NOMO-1 treated with dmso at 0.1 percent for 144 hours (cell line): ENCODE measurements around the gene PRR35.

Source experiments
- DNase-seq: peaks from one replicate; lab custom pipeline; 2025; ENCODE audit not compliant: unreplicated experiment; lab: John Stamatoyannopoulos, UW

The PRR35 gene

DNA sequence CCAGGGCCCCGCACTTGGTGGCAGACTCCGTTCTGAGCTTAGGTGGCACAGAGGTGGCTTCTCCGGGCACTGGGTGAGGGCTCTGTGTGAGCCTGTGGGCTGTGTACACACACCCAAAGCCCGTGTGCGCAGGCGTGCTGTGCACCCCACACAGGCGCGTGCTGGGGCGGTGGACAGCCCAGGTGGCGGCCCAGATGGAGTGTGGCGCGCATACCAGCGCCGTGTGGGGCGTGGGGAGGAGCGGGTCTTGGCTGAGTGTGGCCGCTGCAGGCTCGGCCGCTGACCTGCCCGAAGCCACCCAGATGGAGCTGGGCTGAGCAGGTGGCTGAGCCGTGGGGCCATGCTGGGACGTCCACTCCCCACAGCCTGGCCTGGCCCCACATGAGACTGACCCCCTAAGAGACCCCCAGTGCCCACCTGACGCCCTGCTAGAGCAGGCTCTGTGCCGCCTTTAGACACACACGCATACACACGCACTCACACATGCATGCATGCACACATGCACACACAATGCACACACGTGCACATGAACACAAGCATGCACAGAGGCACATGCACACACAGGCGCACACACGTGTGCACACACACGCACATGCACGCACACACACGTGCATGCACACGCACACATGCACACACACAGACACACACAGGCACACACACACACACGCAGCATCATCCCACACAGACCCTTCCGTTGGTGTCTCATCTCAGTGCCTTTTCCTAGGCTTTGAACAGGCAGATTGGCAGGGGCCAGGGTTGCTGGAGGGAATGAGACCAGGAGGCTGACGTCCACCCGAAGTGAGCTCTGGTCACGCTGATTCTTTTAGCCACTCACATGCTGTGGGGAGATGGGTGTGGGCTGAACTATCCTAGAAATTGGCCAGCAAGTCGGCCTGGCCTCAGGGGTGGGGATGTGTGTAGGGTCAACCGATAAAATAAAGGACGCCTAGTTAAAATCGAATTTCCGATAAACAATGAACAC, 2.1 kb downstream of the PRR35 start:
- DNase-seq, result no peak

DNA sequence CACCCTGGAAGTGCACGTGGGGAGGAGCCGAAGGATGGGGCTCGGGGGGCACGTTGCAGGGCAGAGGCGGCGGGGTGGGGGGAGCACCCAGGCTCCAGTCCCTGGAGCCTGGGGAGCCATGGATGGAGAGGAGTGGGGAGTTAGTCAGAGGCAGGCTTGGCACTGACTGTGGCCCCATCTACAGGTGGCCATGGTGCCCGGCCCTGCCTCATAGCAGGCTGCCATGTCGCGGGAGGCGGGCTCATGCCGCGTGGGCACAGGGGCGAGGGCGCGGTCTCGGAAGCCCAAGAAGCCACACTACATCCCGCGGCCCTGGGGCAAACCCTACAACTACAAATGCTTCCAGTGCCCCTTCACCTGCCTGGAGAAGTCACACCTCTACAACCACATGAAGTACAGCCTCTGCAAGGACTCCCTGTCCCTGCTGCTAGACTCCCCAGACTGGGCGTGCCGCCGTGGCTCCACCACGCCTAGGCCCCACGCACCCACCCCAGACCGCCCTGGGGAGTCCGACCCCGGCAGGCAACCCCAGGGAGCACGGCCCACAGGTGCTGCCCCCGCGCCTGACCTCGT, 3.0 kb downstream of the PRR35 start:
- no peak for DNase-seq

DNA sequence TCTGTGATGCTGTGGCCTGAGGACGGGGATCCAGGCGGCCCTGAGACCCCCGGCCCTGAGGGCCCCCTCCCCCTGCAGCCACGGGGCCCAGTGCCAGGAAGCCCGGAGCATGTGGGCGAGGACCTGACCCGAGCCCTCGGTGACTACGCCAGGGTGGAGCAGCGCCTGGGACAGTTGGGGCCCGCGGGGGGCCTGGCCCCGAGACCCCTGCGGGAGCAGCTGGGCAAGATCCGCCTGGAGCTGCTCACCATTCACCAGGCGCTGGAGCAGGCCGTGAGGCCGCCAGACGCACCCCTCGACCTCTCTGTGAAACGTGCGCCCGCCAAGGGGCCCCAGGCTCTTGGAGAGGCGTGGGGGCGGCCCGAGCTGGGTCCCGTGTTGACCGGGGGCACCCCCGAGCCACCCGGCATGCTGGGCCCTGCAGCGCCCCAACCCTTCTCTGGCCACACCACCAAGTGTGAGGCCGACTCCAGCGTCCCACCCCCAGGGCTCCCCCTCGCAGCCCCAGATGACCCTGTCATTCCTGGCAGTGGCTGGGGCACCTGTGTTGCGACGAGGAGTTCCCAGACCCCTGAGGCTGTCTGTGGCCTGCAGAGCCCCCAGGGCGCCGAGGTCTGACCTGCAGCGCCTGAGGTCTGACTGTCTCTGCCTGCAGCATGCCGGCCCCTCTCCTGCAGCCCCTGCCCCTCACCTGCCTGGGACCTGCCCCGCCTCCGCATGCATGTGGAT, 4.7 kb downstream of the PRR35 start:
- no peak for DNase-seq

DNA sequence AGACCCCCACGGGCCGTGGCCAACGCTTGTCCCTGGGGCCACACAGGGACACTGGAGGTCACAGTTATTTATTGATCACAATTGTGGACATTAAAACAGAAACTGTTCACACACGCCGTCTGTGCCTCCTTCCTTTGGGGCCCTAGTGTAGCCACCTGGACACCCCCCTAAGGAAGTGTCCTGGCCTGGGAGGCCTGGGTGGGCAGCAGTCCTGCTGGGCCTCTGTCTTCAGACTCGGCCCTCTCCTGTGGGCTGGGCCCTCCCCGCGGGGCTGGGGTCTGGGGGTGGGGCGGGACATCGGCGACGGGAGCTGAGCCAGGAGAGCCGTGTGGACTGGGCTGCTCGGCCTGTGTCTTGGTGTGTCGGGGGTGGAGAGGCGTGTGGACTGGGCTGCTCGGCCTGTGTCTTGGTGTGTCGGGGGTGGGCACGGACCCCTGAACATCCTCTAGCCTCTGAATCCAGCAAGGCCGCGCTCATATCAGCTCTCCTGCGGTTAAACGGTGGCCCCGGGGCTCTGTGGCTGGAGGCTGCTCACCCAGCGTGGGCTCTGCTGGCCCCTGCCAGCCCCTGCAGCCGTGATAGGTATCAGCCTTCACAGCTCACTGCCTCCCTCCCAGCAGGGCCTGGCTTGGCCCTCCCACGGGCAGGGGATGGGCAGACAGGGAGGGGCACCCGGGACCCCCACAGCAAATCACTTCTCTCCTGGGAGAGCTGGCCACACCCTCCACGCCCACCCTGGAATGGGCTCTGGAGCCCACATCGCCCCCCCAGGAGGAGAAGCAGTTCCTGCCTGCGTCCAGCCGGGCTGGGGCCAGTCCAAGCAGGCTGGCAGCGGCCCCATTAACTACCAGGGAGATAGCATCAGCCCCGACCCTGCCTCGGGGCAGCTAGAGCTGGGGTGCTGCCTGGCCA, 5.5 kb downstream of the PRR35 start:
- DNase-seq, result no peak

DNA sequence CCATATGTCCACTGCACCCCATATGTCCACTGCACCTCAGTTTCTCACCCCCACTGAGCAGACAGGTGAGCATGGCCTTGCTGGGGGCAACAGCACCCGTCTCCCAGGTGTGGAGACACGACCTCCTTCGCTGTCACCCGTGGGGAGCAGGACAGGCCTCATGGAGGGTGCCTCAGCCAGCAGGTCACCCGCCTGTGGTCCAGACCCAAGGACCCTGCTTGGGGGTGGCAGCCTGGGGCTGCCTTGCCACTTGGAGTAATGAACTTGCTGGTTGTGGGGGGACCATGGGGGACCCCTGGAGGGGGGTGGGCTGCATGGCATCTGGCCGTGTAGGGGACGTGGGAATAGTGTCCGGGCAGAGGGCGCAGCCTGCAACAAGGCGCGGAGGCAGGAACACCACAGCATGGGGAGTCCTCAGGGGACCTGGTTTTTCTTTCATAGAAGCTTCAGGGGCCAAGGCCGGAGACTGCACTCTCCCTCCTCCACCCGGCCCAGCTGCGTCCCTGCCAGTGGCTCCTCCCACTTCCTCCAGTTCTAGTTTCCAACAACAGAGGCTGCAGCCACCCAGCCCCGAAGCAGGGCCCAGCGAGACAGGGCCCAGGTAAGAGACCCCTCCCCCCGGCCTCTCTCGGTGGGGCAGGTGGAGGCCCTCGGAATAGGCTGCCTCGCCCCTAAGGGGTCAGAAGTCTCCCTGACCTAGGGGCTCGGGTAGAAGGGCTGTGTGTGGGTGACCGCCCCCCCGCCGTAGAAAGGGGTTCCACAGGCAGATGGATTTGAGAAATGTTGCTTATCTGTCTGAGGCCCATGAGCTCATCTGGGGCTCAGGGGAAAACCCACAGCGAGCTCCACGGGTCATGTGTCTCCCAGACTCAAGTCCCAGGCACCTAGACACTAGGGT, 6.5 kb downstream of the PRR35 start, which contains the start of gene NHLRC4:
TSS of gene NHLRC4 (plus strand) at position 531 of the 898 bp plus-strand sequence. CDS start 1,043 bp downstream, outside the sequence.
- peak; percentile 63 for DNase-seq

DNA sequence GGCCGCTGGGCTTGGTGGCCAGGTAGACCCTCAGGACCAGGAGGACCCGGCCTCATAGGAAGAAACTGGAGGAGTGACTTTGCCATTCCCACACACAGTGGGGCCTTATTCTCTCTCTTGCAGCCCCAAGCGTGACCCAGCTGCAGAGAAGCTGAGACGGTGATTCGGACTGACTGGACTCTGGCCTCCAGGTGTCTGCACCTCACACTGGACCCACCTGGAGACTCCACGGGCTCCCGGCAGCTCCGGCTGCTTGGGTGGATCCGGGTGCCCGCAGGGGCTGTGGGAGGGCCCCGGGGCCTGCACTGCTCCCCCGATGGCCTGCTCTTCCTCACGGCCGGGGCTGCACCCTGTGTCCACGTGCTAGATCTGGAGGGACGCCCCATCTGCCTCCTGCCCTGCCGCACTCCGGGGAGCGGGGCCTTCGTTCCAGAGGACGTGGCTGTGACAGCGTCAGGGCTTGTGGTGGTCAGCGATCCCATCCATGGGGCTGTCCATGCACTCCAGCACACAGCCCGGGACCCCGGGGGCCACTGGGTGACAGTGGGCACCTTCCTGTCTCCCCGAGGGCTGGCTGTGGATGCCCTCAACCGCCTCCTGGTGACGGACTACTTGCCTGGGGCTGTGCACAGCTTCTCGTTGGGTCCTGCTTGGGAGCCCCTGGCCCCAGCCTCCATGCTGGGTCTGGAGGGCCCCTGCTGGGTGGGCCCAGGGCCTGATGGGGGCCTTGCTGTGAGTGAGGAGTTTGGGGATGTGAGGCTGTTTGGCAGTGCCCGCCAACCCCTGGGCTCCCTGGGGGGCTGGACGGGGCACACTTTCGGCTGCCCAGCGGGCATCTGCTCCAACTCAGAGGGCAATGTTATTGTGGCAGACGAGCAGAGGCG, 7.4 kb downstream of the PRR35 start:
- no peak for DNase-seq

DNA sequence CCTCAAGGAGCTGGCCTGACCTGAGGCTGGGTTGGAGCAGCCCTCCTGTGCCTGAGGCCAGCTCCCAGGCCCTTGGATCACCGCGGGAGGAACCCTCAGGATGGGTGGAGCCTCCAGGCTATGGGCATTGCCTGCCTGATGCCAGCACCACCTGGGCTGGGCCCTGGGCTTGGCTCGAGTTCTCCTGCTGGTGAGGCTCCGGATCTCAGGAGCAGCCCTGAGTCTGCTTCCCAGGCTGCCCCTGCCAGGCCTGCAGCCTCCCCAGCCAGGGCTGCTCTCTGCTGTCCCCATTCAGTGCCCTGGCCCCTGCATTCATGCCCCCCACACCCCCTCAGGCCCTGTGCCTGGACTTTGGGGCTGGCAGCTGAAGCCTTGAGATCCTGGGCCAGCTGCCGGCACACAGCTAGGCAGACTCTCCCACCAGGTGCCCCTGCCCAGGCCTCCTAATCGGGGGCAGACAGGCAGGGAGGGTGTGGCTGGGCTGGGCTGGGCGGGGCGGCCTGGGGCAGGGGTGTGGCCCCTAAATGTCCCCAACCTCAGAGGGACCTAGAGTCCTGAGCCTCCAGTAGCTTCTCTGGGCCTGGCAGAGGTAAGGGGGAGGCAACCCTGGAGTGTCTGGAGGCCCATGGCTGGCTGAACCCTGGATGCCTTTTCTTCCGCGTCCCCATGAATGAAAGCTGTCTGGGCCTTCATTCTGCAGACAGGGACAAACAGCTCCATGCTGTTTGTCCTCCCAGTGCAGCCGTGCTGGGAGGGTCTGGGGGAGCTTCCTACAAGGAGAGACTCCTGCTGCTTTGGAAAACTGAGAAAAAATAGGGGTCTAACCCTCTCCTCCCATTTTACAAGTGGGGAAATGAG, 8.4 kb downstream of the PRR35 start:
- no peak for DNase-seq

DNA sequence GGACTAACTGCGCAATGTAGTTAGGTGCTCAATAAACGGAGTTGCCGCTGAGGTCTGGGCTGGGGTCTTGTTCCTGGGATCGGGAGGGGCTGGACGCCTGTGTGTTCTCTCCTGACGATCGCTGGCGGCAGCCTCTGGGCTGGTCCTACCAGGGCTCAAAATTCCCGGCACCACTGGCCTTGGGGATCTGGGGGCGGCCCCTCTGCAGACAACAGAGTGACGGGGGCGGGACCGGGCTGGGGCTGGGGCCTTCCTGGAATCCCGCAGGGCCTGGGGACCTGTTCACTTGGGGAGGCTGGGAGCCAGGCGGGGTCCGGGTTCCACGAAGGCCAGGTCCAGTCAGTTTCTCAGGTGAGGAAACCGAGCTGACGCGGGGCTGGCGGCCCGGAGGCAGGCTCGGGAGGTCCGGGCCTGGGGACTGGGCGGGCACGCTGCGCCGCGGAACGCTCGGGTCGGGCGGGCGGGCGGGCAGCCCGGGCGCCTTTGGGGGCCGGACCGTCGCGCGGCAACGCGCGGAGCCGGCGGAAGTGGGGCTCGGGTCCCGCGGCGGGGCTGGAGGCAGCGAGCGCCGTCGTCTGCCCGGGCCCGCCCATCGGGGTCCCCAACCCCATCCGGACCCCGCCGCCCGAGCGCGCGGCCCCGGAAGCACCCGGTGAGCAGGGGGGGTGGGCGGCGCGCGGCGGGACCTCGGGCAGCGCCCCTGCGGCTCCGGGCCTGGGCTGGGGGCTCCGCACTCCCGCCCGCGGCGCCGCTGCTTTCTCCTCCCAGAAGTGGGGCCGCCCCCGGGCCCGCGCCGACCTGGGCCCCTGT, 9.5 kb downstream of the PRR35 start, which contains the start of gene PIGQ:
TSS of gene PIGQ (plus strand) at position 524 of the 810 bp plus-strand sequence. CDS start 4,107 bp downstream, outside the sequence.
- DNase-seq, result peak; percentile 29

DNA sequence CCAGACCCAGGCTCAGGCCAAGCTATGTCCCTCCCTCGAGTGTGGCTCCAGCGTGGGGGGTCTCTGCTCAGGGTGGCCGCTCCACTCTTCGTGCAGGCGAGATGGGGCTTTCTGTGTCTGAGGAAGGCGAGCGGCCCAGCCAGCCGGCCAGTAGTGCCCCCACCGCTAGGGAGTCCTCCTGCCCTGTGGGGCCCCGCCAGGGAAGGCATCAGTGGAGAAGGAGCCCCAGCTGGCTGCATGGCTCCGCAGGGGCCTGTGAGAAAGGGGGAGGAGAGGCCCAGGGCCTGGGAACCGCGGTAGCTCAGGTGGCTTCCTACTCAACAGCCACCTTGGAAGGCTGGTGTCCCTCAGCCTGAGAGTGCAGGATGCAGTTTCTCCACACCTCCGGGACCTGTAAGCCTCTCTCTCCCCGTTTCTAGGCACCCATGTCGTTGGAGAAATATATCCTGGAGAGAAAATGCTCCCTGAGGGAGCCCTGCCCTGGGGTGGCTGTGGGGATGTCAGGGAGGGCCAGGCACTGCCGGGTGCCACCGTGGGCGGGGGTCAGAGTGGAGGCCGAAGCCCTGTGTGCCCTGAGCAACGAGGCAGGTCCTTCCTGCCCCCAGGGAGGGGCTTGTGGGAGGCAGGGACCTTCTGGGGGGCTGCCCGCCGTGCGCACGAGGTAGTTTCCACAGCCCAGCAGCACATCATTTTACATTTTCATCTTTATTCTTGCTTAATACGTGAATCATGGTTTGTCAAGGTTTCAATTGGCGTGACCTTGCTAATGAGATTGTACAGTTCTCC, 12.9 kb downstream of the PRR35 start:
- DNase-seq, result no peak

DNA sequence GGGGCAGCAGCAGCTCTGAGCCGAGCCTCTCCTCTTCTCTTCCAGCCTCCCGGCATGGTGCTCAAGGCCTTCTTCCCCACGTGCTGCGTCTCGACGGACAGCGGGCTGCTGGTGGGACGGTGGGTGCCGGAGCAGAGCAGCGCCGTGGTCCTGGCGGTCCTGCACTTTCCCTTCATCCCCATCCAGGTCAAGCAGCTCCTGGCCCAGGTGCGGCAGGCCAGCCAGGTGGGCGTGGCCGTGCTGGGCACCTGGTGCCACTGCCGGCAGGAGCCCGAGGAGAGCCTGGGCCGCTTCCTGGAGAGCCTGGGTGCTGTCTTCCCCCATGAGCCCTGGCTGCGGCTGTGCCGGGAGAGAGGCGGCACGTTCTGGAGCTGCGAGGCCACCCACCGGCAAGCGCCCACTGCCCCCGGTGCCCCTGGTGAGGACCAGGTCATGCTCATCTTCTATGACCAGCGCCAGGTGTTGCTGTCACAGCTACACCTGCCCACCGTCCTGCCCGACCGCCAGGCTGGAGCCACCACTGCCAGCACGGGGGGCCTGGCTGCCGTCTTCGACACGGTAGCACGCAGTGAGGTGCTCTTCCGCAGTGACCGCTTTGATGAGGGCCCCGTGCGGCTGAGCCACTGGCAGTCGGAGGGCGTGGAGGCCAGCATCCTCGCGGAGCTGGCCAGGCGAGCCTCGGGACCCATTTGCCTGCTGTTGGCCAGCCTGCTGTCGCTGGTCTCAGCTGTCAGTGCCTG, 14.0 kb downstream of the PRR35 start:
- no peak for DNase-seq

DNA sequence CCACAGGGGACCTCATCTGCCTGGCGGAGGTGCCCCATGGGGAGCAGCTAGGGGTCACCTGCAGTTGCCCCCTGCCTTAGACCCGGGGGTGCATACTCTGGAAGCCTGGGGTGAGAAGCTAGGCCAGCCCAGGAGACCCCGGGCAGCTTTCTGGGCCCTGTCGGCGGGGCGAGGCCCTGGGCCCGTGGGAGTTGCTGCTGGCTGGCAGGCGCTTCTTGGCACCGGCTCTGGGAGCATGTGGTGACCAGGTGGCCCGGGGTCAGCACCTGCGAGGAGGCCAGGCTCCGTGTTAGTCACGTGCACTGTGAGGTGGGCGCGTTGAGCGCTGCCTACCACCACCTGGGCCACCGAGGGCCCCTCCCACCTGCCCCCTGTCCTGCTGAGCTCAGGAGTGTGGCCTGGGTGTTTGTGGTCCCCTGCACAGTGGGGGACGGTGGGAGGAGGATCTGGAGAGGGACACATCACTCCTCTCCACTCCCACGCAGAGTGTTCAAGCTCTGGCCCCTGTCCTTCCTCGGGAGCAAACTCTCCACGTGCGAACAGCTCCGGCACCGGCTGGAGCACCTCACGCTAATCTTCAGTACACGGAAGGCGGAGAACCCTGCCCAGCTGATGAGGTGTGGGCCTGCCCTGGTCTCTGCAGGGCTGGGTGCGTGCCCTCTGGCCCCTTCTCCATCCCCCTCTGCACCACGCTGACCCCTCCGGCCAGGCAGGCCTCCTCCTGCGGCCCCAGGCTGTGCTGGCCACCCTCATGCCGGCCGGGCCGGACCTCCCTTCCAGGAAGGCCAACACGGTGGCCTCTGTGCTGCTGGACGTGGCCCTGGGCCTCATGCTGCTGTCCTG, 15.4 kb downstream of the PRR35 start:
- no peak for DNase-seq

DNA sequence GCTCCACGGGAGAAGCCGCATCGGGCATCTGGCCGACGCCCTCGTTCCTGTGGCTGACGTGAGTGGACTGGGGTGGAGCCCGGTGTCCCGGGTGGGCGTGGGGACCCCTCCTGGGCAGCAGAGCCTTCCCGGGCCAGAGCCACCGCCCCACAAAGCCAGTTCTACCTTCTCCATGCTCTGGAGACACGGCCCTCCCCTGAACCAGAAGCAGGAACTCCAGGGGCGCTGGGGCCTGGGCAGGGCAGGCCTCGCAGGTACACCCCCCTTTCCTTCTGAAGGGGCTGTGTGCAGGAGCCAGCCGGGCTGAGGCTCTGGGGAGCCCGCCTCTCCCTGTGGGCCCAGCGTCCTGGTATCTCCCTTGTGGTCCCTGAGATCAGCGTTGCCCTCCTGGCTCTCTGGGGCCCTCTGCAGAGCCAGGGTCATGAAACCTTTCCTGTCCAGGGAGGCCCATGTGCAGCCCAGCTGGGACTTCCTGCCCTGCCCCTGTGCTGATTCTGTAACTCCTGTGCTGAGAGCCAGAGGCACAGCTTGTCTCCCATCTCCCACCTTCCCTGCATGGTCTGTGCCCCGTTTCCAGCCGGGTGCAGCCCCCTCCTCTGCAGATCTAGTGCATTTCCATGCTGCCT, 16.1 kb downstream of the PRR35 start:
- no peak for DNase-seq

DNA sequence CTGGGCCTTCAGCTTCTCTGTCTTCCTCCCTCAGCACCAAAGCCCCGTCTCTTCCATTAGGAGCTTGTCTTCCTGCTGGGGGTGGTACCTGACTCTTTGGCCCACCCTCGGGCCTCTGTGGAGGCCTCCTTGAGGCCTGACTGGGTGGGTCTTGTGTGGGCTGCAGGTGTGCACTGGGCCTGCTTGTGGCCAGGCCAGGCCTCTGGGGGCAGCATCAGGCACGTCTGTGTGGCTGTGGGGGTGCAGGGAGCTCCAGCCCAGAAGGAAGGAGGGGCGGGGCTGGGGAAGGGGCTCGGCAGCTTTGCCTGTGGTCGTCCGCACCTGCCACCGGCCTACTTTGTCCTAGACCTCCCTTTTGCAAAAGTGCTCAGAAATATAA, 16.6 kb downstream of the PRR35 start:
- DNase-seq, result no peak

DNA sequence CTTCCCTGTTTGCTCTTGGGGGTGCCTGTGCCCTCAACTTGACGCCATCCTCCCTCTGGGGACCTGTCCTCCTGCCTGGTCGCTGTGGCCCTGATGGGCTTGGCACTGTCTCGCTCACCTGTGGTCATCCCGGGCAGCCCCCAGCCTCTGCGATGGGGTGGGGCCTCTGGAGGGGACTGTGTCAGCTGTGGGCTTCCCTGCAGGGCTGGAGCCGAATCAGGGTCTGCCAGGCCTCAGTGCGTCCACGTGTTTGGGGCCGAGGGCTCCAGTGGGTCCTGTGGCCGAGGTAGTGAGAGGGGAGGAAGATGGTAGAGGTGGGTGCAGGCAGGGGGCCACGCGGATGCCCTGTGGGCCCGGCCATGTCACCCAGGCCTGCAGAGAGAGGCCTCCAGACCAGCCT, 17.6 kb downstream of the PRR35 start:
- DNase-seq, result no peak
